Stomach (tissue), 4 donors: Measurements from ENCODE around the gene LINC01488.

Experiments
- EP300 ChIP-seq: sonication (generic); formaldehyde crosslinking; IDR thresholded peaks from one replicate; pipeline ENCODE4 v1.6.1; 2017; ENCODE audit warnings: antibody characterized with exemption
- POLR2A ChIP-seq, 4 donors: fragments of 450-650 bp; IDR thresholded peaks; one replicate each; pipeline ENCODE4 v1.6.1; 2016; ENCODE audit warnings: antibody characterized with exemption in 4 of 4, control low read depth in 2 of 4, mild to moderate bottlenecking in 1 of 4, moderate library complexity in 1 of 4
- POLR2AphosphoS5 ChIP-seq, 3 donors: sonication (generic); formaldehyde crosslinking; IDR thresholded peaks; one replicate each; pipeline ENCODE4 v1.6.1; 2016; ENCODE audit warnings: antibody characterized with exemption in 3 of 3
- TF ChIP-seq, protein P1 (sequence below), 7 experiments: fragments of 450-650 bp in 4 of 7; fragments of 200-600 bp in 3 of 7; sonication (generic) in 3 of 7; IDR thresholded peaks; one replicate each; pipeline ENCODE4 v1.5.1; 2016 to 2019; ENCODE audit warnings: antibody characterized with exemption in 7 of 7, control low read depth in 2 of 7, mild to moderate bottlenecking in 1 of 7

DNA sequence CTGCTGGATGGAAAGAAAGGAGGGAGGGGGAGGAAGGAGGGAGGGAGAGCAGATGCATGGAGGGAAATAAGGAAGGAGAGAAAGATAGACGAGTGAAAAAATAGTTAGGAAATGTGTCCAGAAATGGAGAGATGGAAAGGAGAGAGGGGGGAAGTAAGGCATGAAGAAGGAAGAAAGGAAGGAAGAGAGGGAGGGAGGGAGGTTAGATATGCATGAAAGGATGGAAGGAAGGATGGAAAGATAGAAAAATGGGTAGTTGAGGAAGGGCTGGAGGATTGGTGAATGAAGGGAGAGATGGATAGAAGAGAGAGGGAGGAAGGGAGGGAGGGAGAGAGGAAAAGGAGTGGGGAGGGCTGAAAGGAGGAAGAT, 19.6 kb downstream of the LINC01488 start:
- TF ChIP-seq, protein P1, sequence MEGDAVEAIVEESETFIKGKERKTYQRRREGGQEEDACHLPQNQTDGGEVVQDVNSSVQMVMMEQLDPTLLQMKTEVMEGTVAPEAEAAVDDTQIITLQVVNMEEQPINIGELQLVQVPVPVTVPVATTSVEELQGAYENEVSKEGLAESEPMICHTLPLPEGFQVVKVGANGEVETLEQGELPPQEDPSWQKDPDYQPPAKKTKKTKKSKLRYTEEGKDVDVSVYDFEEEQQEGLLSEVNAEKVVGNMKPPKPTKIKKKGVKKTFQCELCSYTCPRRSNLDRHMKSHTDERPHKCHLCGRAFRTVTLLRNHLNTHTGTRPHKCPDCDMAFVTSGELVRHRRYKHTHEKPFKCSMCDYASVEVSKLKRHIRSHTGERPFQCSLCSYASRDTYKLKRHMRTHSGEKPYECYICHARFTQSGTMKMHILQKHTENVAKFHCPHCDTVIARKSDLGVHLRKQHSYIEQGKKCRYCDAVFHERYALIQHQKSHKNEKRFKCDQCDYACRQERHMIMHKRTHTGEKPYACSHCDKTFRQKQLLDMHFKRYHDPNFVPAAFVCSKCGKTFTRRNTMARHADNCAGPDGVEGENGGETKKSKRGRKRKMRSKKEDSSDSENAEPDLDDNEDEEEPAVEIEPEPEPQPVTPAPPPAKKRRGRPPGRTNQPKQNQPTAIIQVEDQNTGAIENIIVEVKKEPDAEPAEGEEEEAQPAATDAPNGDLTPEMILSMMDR (IDR thresholded peaks at IDR 0.05), result no peak
- TF ChIP-seq POLR2A (IDR thresholded peaks at IDR 0.05), result no peak
- TF ChIP-seq POLR2AphosphoS5 (IDR thresholded peaks at IDR 0.05), result no peak
- TF ChIP-seq EP300, result no peak
